ENCODE measurements around the gene CNN3. TPM values are rescaled to one million over a fixed set of nuclear protein-coding genes. Genes with fewer than 3 reads are reported as not detected.

CNN3 gene
- total RNA-seq, 1 donor from 2014 or later: 238 TPM

DNA sequence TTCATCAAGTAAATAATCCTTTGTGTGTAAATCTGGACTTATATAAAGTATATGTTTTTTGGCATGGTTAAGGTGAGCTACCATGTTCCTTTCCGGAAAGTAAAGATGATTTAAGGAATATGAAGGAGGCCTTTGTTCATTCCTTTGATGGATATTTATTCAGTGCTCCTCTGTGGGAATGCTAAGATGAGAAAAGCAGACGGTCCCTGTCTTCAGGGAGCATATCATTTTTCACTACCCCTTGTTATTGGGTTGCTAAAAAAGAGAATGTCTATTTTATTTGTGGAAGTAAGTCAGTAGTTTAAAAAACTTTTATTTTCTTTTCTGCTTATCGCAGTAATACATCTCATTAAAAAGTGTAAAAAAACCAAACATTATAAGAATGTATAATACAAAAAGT lies 35.1 kb upstream of the CNN3 start:
- no peak for DNase-seq (ENCODE audit: extremely low spot score, unreplicated experiment)
- Mint-ChIP-seq H3K27me3 (ENCODE audit: unreplicated experiment) (no peaks in the 10 kb centered on the region), H3K27ac (ENCODE audit: unreplicated experiment) (peak overlapping the region; percentile 23), H3K9me3 (ENCODE audit: unreplicated experiment) (no peaks in the 10 kb centered on the region), H3K36me3 (ENCODE audit: unreplicated experiment) (no peaks in the 10 kb centered on the region), H3K4me1 (ENCODE audit: unreplicated experiment) (peaks cover 14% of the 10 kb centered on the region), H3K4me3 (ENCODE audit: unreplicated experiment) (no peak overlapping the region)
- TF ChIP-seq, protein P1, sequence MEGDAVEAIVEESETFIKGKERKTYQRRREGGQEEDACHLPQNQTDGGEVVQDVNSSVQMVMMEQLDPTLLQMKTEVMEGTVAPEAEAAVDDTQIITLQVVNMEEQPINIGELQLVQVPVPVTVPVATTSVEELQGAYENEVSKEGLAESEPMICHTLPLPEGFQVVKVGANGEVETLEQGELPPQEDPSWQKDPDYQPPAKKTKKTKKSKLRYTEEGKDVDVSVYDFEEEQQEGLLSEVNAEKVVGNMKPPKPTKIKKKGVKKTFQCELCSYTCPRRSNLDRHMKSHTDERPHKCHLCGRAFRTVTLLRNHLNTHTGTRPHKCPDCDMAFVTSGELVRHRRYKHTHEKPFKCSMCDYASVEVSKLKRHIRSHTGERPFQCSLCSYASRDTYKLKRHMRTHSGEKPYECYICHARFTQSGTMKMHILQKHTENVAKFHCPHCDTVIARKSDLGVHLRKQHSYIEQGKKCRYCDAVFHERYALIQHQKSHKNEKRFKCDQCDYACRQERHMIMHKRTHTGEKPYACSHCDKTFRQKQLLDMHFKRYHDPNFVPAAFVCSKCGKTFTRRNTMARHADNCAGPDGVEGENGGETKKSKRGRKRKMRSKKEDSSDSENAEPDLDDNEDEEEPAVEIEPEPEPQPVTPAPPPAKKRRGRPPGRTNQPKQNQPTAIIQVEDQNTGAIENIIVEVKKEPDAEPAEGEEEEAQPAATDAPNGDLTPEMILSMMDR (IDR thresholded peaks at IDR 0.05): no peak

DNA sequence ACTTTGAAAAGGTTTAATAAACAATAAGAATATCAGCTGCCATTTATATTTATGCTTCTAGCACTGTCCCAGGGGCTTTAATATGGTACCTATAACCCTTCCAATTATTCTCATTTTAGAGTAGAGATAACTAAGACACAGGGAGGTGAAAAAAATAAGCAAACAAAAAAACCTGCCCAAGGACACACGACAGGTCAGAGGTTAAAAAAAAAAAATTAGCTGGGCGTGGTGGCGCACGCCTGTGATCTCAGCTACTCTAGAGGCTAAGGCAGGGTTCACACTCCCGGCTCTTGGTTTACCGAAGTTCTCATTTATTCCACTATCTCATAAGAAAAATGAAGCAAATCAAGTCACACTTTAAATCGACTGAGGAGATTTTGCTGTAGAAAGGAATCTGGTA lies 34.7 kb upstream of the CNN3 start:
- H3K27ac Mint-ChIP-seq (ENCODE audit: unreplicated experiment): peak overlapping the region; percentile 23
- no peaks in the 10 kb centered on the region for H3K9me3 Mint-ChIP-seq (ENCODE audit: unreplicated experiment)
- H3K4me1 Mint-ChIP-seq (ENCODE audit: unreplicated experiment): peaks cover 14% of the 10 kb centered on the region
- no peak overlapping the region for H3K4me3 Mint-ChIP-seq (ENCODE audit: unreplicated experiment)
- no peaks in the 10 kb centered on the region for H3K36me3 Mint-ChIP-seq (ENCODE audit: unreplicated experiment)
- no peak for DNase-seq (ENCODE audit: extremely low spot score, unreplicated experiment)
- TF ChIP-seq, protein P1 (IDR thresholded peaks at IDR 0.05): no peak
- no peaks in the 10 kb centered on the region for H3K27me3 Mint-ChIP-seq (ENCODE audit: unreplicated experiment)

DNA sequence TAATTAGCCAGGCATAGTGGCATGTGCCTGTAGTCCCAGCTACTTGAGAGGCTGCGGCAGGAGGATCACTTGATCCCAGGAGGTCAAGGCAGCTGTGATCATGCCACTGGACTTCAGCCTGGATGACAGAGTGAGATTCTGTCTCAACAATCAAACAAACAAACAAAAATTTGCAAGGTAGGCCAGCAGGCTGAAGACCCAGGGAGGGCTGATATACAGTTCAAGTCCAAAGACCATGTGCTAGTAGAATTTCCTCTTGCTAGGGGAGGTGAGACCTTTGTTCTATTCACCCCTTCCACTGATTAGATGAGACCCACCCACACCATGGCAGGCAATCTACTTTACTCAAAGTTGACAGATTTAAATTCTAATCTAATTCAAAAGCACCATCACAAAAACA lies 31.2 kb upstream of the CNN3 start:
- H3K36me3 Mint-ChIP-seq (ENCODE audit: unreplicated experiment): no peaks in the 10 kb centered on the region
- TF ChIP-seq, protein P1 (IDR thresholded peaks at IDR 0.05): no peak
- no peaks in the 10 kb centered on the region for H3K9me3 Mint-ChIP-seq (ENCODE audit: unreplicated experiment)
- peaks cover 24% of the 10 kb centered on the region for H3K4me1 Mint-ChIP-seq (ENCODE audit: unreplicated experiment)
- H3K27me3 Mint-ChIP-seq (ENCODE audit: unreplicated experiment): no peaks in the 10 kb centered on the region
- DNase-seq (ENCODE audit: extremely low spot score, unreplicated experiment): no peak
- no peak overlapping the region for H3K4me3 Mint-ChIP-seq (ENCODE audit: unreplicated experiment)
- H3K27ac Mint-ChIP-seq (ENCODE audit: unreplicated experiment): no peak overlapping the region

DNA sequence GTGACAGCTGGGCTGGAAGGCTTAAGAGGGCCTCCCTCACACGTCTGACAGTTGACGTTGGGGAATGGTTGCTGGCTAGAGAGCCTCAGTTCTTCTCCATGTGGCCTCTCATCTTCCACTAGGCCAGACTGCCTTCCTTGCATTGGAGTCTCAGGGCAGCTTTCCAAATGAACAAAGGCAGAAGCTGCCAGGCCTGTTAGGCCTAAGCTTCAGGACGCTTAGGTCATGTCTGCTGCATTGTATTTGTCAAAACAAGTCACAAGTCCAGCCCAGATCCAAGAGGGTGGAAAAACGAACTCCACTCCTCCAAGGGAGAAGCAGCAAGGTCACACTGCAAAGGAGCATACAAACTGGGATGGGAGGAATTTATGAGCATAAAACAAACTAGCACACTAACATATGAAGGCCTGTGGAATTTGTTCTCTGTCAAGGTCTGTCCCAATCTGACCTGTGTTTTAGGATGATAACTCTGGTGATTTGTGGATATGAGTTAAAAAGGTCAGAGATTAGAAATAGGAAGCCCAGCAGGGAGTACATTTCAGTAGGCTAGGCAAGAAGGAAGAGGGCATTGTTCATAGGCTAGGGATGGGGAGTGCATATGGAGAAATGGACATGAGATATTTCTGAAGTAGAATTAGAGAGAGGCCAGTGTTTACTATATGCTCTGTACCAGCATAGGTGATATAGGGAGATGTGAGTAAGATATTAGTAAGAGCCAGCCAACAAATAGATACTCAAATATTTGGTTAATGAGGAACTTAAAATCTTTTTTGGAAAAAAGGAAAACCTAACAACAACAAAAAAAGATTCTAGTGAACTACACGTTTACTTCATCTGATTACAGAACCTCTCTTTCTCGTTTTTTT lies 29.1 kb upstream of the CNN3 start:
- peaks cover 3% of the 10 kb centered on the region for H3K9me3 Mint-ChIP-seq (ENCODE audit: unreplicated experiment)
- no peak for DNase-seq (ENCODE audit: extremely low spot score, unreplicated experiment)
- TF ChIP-seq, protein P1 (IDR thresholded peaks at IDR 0.05): no peak
- H3K4me1 Mint-ChIP-seq (ENCODE audit: unreplicated experiment): peaks cover 16% of the 10 kb centered on the region
- no peaks in the 10 kb centered on the region for H3K36me3 Mint-ChIP-seq (ENCODE audit: unreplicated experiment)
- no peak overlapping the region for H3K4me3 Mint-ChIP-seq (ENCODE audit: unreplicated experiment)
- no peak overlapping the region for H3K27ac Mint-ChIP-seq (ENCODE audit: unreplicated experiment)
- no peaks in the 10 kb centered on the region for H3K27me3 Mint-ChIP-seq (ENCODE audit: unreplicated experiment)
